HepG2 (cell line): Measurements from ENCODE around the gene STXBP4. TPM values are rescaled to one million over a fixed set of nuclear protein-coding genes. Genes with fewer than 3 reads are reported as not detected.

Experiments used
- ATF5 ChIP-seq: sonication (generic); formaldehyde crosslinking; IDR thresholded peaks from 2 replicates; pipeline ENCODE4 v1.4.0; 2020; ENCODE audit warnings: mild to moderate bottlenecking, low read depth, missing genetic modification reagents
- EP300 ChIP-seq, 3 experiments: sonication (generic) in 1 of 3; formaldehyde crosslinking in 1 of 3; IDR thresholded peaks; 2 replicates each; pipeline versions ENCODE4 v1.5.1 to v1.6.1; 2011 to 2020; ENCODE audit warnings: low read depth in 2 of 3, low read length in 2 of 3, borderline replicate concordance in 1 of 3, improper control_type of control experiment in 1 of 3, mild to moderate bottlenecking in 1 of 3, missing genetic modification reagents in 1 of 3, moderate library complexity in 1 of 3
- HNF4G ChIP-seq, 2 experiments: sonication (generic) in 1 of 2; formaldehyde crosslinking in 1 of 2; IDR thresholded peaks; 2 replicates each; pipeline versions ENCODE4 v1.4.0 to v1.6.1; 2011 to 2020; ENCODE audit warnings: borderline replicate concordance in 2 of 2, low read depth in 2 of 2, mild to moderate bottlenecking in 2 of 2, low read length in 1 of 2, missing genetic modification reagents in 1 of 2, moderate library complexity in 1 of 2
- HOXA7 ChIP-seq: sonication (generic); formaldehyde crosslinking; IDR thresholded peaks from 2 replicates; pipeline ENCODE4 v1.8.1; 2022; ENCODE audit warnings: mild to moderate bottlenecking, missing genetic modification reagents, moderate library complexity
- KAT8 ChIP-seq: IDR thresholded peaks from 2 replicates; pipeline ENCODE4 v1.6.1; 2016; ENCODE audit warnings: missing genetic modification reagents, missing compliant biosample characterization
- MAFF ChIP-seq: IDR thresholded peaks from 2 replicates; pipeline ENCODE4 v1.6.1; 2011; ENCODE audit warnings: low read depth, low read length, improper control_type of control experiment
- MXD4 ChIP-seq: IDR thresholded peaks from 2 replicates; pipeline ENCODE4 v1.6.1; 2016; ENCODE audit warnings: mild to moderate bottlenecking, missing biosample characterization, missing genetic modification reagents
- NPAS2 ChIP-seq: sonication (generic); formaldehyde crosslinking; IDR thresholded peaks from 2 replicates; pipeline ENCODE4 v1.8.0; 2022; ENCODE audit warnings: mild to moderate bottlenecking, missing genetic modification reagents, borderline replicate concordance
- NR3C1 ChIP-seq: sonication (generic); formaldehyde crosslinking; IDR thresholded peaks from 2 replicates; pipeline ENCODE4 v1.4.0; 2020; ENCODE audit warnings: missing genetic modification reagents
- PCBP1 ChIP-seq: fragments of 200-400 bp; formaldehyde crosslinking; IDR thresholded peaks from 2 replicates; pipeline ENCODE4 v1.6.1; 2017; ENCODE audit warnings: mild to moderate bottlenecking, low read depth, low read length, borderline replicate concordance
- PRMT3 ChIP-seq: sonication (generic); formaldehyde crosslinking; IDR thresholded peaks from 2 replicates; pipeline ENCODE4 v1.8.1; 2022; ENCODE audit warnings: low read depth, mild to moderate bottlenecking, moderate library complexity, missing genetic modification reagents, borderline replicate concordance
- SIN3A ChIP-seq: IDR thresholded peaks from 2 replicates; pipeline ENCODE4 v1.6.1; 2011; ENCODE audit warnings: low read depth, mild to moderate bottlenecking, control low read depth, low read length, borderline replicate concordance
- SMYD3 ChIP-seq: sonication (generic); formaldehyde crosslinking; IDR thresholded peaks from 2 replicates; pipeline ENCODE4 v1.8.1; 2023; ENCODE audit warnings: mild to moderate bottlenecking, missing genetic modification reagents
- SNAI1 ChIP-seq: sonication (generic); formaldehyde crosslinking; IDR thresholded peaks from 2 replicates; pipeline ENCODE4 v1.5.0; 2020; ENCODE audit warnings: mild to moderate bottlenecking, missing genetic modification reagents, borderline replicate concordance
- UBTF ChIP-seq: sonication (generic); formaldehyde crosslinking; IDR thresholded peaks from 2 replicates; pipeline ENCODE4 v1.4.0; 2020; ENCODE audit warnings: mild to moderate bottlenecking, missing genetic modification reagents
- ZNF12 ChIP-seq: sonication (generic); formaldehyde crosslinking; IDR thresholded peaks from 2 replicates; pipeline ENCODE4 v1.5.0; 2020; ENCODE audit warnings: missing genetic modification reagents
- ZNF205 ChIP-seq: IDR thresholded peaks from 2 replicates; pipeline ENCODE4 v1.6.1; 2018; ENCODE audit warnings: missing biosample characterization, missing genetic modification reagents
- ZNF256 ChIP-seq: sonication (generic); formaldehyde crosslinking; conservative IDR thresholded peaks from 2 replicates; pipeline ENCODE4 v1.4.0; 2020; ENCODE audit warnings: missing genetic modification reagents
- ZNF572 ChIP-seq: sonication (generic); formaldehyde crosslinking; IDR thresholded peaks from 2 replicates; pipeline ENCODE4 v1.5.1; 2020; ENCODE audit warnings: mild to moderate bottlenecking, missing genetic modification reagents
- ZNF749 ChIP-seq: sonication (generic); formaldehyde crosslinking; IDR thresholded peaks from 2 replicates; pipeline ENCODE4 v1.8.0; 2022; ENCODE audit warnings: mild to moderate bottlenecking, missing genetic modification reagents, moderate library complexity, borderline replicate concordance
- ZNF777 ChIP-seq: sonication (generic); formaldehyde crosslinking; IDR thresholded peaks from 2 replicates; pipeline ENCODE4 v1.4.0; 2020; ENCODE audit warnings: missing genetic modification reagents
- ZNF83 ChIP-seq: sonication (generic); formaldehyde crosslinking; IDR thresholded peaks from 2 replicates; pipeline ENCODE4 v1.4.0; 2020; ENCODE audit warnings: missing genetic modification reagents, mild to moderate bottlenecking, borderline replicate concordance
- polyA plus RNA-seq, 8 experiments: library from polyadenylated mRNA; depleted of rRNA in 3 of 8; stranded (reverse) in 7 of 8; unstranded in 1 of 8; fragments of >200 nt; fragmentation: Illumina TruSeq in 4 of 8; extraction: Trizol in 4 of 8; gene quantifications; 2 replicates each; pipeline versions ENCODE4 v1.2.1 to v1.2.3, GENCODE V29; 2011 to 2016; ENCODE audit warnings: low read depth in 4 of 8, missing spikeins in 1 of 8, mixed read lengths in 1 of 8; ENCODE audit not compliant: insufficient read depth in 1 of 8
- total RNA-seq, 5 experiments: library from RNA; depleted of rRNA; stranded (reverse); fragments of >200 nt; fragmentation: Illumina TruSeq; extraction: Trizol; gene quantifications; 2 replicates each; pipeline ENCODE4 v1.2.3, GENCODE V29; 2016; ENCODE audit warnings: low read depth in 1 of 5
- TF ChIP-seq, protein P1 (sequence below): conservative IDR thresholded peaks from 2 replicates; pipeline ENCODE4 v1.6.1; 2018; ENCODE audit warnings: missing genetic modification reagents
- TF ChIP-seq, protein P2 (sequence below): sonication (generic); formaldehyde crosslinking; IDR thresholded peaks from 2 replicates; pipeline ENCODE4 v1.5.0; 2020; ENCODE audit warnings: mild to moderate bottlenecking, missing genetic modification reagents, moderate library complexity

STXBP4 gene
- total and polyA plus RNA-seq, 2 of the 13 experiments (the other 11 are each of a cell fraction or from before 2014, with no cell fraction given): 8.5 to 36.1 TPM

DNA sequence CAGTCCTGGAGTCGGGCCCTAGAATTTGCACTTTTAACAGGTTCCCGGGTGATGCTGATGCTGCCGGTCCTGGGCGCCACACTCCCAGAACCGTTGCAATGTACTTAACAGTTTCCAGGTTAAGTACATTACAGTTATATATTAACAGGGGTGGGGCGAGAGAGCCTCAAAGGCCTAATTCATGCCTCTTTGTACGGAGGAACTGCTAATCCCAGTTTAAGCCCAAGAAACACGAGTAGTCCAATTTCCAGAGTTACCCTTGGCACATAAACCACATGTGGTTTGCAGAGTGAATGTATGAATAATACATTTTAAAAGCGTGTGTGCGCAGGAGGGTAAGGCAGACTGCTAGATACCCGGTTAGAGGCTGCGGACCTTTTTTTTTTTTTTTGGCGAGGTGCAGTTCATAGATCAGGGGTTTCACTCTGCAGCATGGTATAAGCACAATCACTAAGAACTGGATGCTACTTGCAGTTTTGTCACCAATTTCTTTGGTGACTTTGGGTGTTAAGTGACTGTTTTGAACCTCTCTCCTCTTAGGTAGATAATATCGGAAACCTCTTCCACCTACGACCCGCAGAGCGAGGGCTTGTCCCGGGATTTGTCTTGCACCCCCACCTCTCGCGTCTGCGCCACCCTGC is 824 bp upstream of the STXBP4 start (continued):
- TF ChIP-seq ZNF256 (CRISPR knock-in tag) (no peak), UBTF (CRISPR knock-in tag) (no peak), MAFF (no peak), EP300 (IDR thresholded peaks at IDR 0.05; ENCODE audit: low read depth in 2 of 2, low read length in 2 of 2) (no peak), EP300 (CRISPR knock-in tag; IDR thresholded peaks at IDR 0.05; ENCODE audit: borderline replicate concordance) (no peak), ZNF83 (CRISPR knock-in tag) (no peak), ZNF205 (CRISPR knock-in tag) (no peak), ZNF749 (CRISPR knock-in tag) (peak; percentile 14; the same call in 1 of the 2 replicates), ZNF572 (CRISPR knock-in tag) (no peak), ZNF12 (no peak), SNAI1 (CRISPR knock-in tag) (no peak), SMYD3 (CRISPR knock-in tag) (no peak), MXD4 (CRISPR knock-in tag) (no peak; the same call in 1 of the 2 replicates), NPAS2 (CRISPR knock-in tag) (no peak), ZNF777 (no peak), HNF4G (IDR thresholded peaks at IDR 0.05; ENCODE audit: borderline replicate concordance, low read depth, low read length) (no peak), HNF4G (CRISPR knock-in tag; IDR thresholded peaks at IDR 0.05; ENCODE audit: borderline replicate concordance, low read depth) (no peak), KAT8 (CRISPR knock-in tag) (no peak), PRMT3 (CRISPR knock-in tag) (no peak), PCBP1 (no peak), SIN3A (no peak), HOXA7 (CRISPR knock-in tag) (no peak), ATF5 (CRISPR knock-in tag) (no peak; the same call in 1 of the 2 replicates), NR3C1 (CRISPR knock-in tag) (no peak)
- TF ChIP-seq, protein P1, sequence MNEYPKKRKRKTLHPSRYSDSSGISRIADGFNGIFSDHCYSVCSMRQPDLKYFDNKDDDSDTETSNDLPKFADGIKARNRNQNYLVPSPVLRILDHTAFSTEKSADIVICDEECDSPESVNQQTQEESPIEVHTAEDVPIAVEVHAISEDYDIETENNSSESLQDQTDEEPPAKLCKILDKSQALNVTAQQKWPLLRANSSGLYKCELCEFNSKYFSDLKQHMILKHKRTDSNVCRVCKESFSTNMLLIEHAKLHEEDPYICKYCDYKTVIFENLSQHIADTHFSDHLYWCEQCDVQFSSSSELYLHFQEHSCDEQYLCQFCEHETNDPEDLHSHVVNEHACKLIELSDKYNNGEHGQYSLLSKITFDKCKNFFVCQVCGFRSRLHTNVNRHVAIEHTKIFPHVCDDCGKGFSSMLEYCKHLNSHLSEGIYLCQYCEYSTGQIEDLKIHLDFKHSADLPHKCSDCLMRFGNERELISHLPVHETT: no peak
- TF ChIP-seq, protein P2, sequence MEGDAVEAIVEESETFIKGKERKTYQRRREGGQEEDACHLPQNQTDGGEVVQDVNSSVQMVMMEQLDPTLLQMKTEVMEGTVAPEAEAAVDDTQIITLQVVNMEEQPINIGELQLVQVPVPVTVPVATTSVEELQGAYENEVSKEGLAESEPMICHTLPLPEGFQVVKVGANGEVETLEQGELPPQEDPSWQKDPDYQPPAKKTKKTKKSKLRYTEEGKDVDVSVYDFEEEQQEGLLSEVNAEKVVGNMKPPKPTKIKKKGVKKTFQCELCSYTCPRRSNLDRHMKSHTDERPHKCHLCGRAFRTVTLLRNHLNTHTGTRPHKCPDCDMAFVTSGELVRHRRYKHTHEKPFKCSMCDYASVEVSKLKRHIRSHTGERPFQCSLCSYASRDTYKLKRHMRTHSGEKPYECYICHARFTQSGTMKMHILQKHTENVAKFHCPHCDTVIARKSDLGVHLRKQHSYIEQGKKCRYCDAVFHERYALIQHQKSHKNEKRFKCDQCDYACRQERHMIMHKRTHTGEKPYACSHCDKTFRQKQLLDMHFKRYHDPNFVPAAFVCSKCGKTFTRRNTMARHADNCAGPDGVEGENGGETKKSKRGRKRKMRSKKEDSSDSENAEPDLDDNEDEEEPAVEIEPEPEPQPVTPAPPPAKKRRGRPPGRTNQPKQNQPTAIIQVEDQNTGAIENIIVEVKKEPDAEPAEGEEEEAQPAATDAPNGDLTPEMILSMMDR (CRISPR knock-in tag): no peak
